Measurements from ENCODE around the gene SPRING1. TPM values are rescaled to one million over a fixed set of nuclear protein-coding genes. Genes with fewer than 3 reads are reported as not detected.

Gene SPRING1
- polyA plus RNA-seq, 1 donor = 38.6 TPM

DNA sequence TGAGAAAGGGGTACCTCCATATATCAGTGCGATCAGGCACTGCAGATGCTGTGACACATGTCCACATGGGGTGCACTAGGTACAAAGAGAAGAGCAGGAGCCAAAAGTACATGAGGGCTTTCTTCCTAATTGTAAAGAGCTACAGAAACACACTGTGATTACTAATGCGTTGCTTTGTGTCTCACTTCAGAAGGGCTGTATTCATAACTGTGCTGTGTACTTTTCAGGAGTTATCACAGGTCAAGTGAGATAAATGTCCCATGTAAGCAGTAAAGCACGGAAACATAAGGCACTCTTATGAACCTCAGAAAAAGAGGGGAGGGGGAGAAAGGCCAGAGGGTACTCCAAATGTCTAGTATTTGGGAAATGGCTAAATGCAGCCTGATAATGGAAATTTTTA is 10.6 kb downstream of the SPRING1 start:
- H3K36me3 ChIP-seq (ENCODE audit: control insufficient read depth, insufficient read depth, low read length) = peaks cover 20% of the 10 kb centered on the region
- no peak overlapping the region for H3K4me3 ChIP-seq (ENCODE audit: low read length)
- no peaks in the 10 kb centered on the region for H3K27me3 ChIP-seq (ENCODE audit: control insufficient read depth, insufficient read depth, low read length)
- WGBS (ENCODE audit: insufficient coverage, low lambda C conversion rate) = no CpG with 5 or more reads among the region's 3 CpGs
- no peak overlapping the region for H3K27ac ChIP-seq (ENCODE audit: low read length)
- no peaks in the 10 kb centered on the region for H3K9me3 ChIP-seq (ENCODE audit: control insufficient read depth, low read depth, low read length)
- DNase-seq = peak in 1 of 2 donors; percentile 35
- H3K4me1 ChIP-seq (ENCODE audit: control insufficient read depth, insufficient read depth, low read length) = peaks cover 18% of the 10 kb centered on the region

DNA sequence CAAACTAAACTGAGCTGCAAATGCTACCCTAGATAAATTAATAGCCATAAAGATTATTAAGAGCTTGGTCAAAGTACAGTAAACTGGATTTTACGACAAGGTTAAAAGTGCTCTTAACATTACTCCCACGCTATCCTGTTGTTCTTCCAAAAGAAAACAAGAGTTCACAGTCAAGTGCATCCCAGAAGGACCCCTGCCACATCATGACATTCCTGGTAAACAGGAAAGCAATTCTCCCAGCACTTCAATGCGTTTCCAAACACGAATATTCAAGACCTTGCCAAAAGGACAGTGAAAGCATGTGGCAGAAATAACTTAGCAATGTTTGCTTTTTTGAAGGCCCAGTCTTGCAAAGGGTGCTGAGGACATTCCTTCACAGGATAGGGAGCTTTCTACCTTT is 11.2 kb downstream of the SPRING1 start:
- Histone ChIP-seq H3K27me3 (ENCODE audit: control insufficient read depth, insufficient read depth, low read length) (no peaks in the 10 kb centered on the region), H3K27ac (ENCODE audit: low read length) (no peak overlapping the region), H3K36me3 (ENCODE audit: control insufficient read depth, insufficient read depth, low read length) (peaks cover 22% of the 10 kb centered on the region), H3K4me1 (ENCODE audit: control insufficient read depth, insufficient read depth, low read length) (peaks cover 18% of the 10 kb centered on the region), H3K4me3 (ENCODE audit: low read length) (no peak overlapping the region), H3K9me3 (ENCODE audit: control insufficient read depth, low read depth, low read length) (no peaks in the 10 kb centered on the region)
- DNase-seq = peak in 1 of 2 donors; percentile 59
- WGBS (ENCODE audit: insufficient coverage, low lambda C conversion rate) = no CpG with 5 or more reads among the region's 4 CpGs

DNA sequence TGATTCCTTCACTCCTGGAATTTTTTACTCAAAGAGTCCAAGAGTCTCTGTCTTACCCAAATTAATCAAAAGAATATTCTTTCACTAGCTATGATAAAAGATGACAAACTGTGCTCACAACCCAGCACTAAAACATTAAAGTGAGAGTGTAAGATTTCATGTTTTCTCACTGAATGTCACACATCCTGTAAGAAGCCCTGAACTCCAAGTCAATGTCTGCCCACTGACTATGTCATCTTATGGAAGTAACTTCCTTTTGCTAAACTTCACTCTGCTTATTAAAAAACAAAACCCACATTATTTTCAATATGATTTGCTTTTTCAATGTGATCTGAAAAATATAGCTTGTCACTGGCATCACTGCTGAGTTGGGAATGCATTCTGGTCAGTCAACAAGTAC is 15.6 kb downstream of the SPRING1 start:
- Histone ChIP-seq H3K4me3 (ENCODE audit: low read length) (no peak overlapping the region), H3K4me1 (ENCODE audit: control insufficient read depth, insufficient read depth, low read length) (peaks cover 13% of the 10 kb centered on the region), H3K27me3 (ENCODE audit: control insufficient read depth, insufficient read depth, low read length) (no peaks in the 10 kb centered on the region), H3K27ac (ENCODE audit: low read length) (no peak overlapping the region), H3K9me3 (ENCODE audit: control insufficient read depth, low read depth, low read length) (no peaks in the 10 kb centered on the region), H3K36me3 (ENCODE audit: control insufficient read depth, insufficient read depth, low read length) (peaks cover 40% of the 10 kb centered on the region)
- DNase-seq = no peak

DNA sequence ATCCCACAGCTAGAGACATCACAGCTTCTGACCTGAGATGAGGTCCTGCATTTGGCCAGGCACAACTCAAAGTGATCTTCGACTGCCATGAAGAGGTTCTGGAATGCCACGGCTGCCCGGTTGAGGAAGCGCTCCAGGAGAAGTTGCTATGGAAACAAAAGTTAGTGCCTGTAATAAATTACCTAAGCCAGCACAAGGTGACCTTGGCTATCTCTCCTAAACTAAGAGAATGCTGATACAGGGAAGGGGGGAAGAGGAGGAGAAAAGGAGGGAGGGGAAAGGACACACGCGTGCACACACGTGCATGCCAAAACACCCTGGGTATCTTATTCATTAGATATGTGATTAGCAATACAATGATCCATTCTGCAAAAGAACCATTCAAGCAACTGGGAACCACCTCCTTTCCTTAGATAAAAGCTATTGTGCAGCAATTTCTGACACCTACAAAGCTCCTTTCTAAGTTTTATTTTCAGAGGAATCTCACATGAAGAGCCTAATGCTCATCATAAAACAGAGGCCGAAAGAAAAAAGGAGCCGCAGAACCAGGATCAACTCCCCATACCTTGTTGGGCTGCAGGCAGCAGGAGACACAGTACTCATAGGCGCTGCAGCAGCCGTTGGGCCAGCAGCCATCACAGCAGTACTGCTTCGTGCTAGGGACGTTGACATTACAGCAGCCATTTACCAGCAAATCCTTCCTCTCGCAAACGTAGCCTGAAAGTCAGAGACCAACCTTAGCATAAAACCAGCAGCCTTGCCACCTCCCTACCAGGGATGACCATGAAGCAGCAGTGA is 17.9 kb downstream of the SPRING1 start:
- no peaks in the 10 kb centered on the region for H3K4me1 ChIP-seq (ENCODE audit: control insufficient read depth, insufficient read depth, low read length)
- H3K27me3 ChIP-seq (ENCODE audit: control insufficient read depth, insufficient read depth, low read length) = no peaks in the 10 kb centered on the region
- H3K4me3 ChIP-seq (ENCODE audit: low read length) = no peak overlapping the region
- peak in 1 of 2 donors; percentile 34 for DNase-seq
- H3K27ac ChIP-seq (ENCODE audit: low read length) = no peak overlapping the region
- no peaks in the 10 kb centered on the region for H3K9me3 ChIP-seq (ENCODE audit: control insufficient read depth, low read depth, low read length)
- peaks cover 58% of the 10 kb centered on the region for H3K36me3 ChIP-seq (ENCODE audit: control insufficient read depth, insufficient read depth, low read length)
- WGBS (ENCODE audit: insufficient coverage, low lambda C conversion rate) = no CpG with 5 or more reads among the region's 15 CpGs

DNA sequence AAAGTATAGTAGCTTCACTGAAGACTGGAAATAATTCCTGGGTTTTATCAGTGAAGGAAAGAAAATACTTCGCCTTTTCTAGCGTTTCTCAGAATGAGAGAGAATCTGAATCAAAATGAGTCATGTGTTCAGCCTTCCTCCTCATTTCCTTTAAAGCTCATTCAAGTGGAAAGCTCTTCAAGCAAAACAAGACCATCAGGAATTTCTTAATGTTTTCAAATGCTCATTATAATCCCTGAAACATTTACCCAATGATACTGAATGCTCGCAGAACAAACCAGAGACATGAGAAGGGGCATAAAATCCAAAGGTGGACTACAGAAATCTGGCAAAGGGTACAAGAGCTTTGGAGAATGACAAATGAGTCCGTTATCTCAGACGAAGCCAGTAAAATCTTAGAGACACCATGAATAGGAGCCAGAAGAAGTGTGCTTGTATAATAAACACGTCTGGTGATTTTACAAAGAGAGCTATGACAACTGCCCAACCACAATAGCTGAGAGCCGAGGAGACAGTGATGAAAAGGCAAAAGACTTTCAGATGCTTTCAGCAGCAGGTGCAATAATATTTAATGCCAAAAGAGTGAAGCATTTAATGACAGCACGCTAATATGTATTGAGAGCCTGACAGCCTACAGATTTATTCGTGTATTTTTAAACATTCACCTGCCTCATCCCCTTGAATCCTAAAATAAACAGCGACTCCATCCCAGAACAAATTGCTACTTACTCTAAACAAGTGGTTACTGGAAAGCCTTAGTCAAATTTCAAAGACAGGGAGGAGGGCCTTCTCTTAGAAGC is 19.0 kb downstream of the SPRING1 start:
- Histone ChIP-seq H3K36me3 (ENCODE audit: control insufficient read depth, insufficient read depth, low read length) (peaks cover 61% of the 10 kb centered on the region), H3K4me3 (ENCODE audit: low read length) (no peak overlapping the region), H3K4me1 (ENCODE audit: control insufficient read depth, insufficient read depth, low read length) (no peaks in the 10 kb centered on the region), H3K9me3 (ENCODE audit: control insufficient read depth, low read depth, low read length) (no peaks in the 10 kb centered on the region), H3K27me3 (ENCODE audit: control insufficient read depth, insufficient read depth, low read length) (no peaks in the 10 kb centered on the region), H3K27ac (ENCODE audit: low read length) (no peak overlapping the region)
- WGBS (ENCODE audit: insufficient coverage, low lambda C conversion rate) = 73% methylated on average over 2 of the region's 10 CpGs
- no peak for DNase-seq

DNA sequence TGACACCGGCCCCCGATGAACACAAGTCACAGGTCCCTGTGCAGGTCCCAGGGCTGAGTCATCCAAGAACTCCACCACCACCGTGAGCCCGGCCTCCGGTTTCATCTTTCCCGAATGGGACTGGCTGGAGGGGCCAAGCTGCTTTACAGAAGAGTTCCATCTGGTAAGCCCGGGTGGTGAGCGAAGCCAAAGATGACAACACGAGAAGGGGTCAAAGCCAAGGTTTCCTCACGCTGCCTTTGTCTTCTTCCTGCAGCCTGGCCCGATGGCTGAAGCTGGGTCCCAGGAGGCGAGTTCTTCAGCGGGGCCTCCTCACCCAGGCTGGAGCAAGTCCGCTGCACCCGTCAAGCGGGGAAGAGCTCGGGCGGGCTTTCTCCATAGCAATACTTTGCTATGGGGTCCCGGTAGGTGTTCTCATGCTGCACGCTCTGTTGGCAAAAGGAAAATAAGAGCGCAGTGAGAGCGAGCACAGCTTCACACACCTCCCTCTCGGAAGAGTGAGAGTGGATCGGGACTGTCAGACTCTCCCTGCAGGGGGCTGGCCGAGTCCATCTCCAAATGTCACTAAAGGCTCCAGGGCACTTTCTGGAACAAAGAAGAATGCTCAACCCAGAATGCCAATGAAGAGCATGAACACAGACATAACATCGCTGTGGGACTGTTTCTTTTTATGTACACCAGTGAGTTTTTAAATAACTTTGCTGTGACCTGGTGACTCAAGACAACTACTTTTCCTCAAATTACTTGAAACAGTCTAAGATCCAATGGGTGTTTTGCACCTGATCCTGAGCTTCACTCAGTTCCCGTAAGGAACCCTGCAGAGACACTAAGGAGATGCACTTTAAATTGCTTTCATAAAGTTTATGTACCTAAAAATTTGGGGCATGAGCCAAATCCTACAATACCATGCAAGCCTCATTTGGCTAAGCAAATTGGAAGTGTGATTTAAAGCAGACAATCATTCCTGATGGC is 20.1 kb downstream of the SPRING1 start:
- no peaks in the 10 kb centered on the region for H3K9me3 ChIP-seq (ENCODE audit: control insufficient read depth, low read depth, low read length)
- peak in 1 of 2 donors; percentile 44 for DNase-seq
- WGBS (ENCODE audit: insufficient coverage, low lambda C conversion rate) = no CpG with 5 or more reads among the region's 27 CpGs
- H3K4me1 ChIP-seq (ENCODE audit: control insufficient read depth, insufficient read depth, low read length) = no peaks in the 10 kb centered on the region
- H3K36me3 ChIP-seq (ENCODE audit: control insufficient read depth, insufficient read depth, low read length) = peaks cover 58% of the 10 kb centered on the region
- H3K27ac ChIP-seq (ENCODE audit: low read length) = no peak overlapping the region
- H3K4me3 ChIP-seq (ENCODE audit: low read length) = no peak overlapping the region
- H3K27me3 ChIP-seq (ENCODE audit: control insufficient read depth, insufficient read depth, low read length) = no peaks in the 10 kb centered on the region

DNA sequence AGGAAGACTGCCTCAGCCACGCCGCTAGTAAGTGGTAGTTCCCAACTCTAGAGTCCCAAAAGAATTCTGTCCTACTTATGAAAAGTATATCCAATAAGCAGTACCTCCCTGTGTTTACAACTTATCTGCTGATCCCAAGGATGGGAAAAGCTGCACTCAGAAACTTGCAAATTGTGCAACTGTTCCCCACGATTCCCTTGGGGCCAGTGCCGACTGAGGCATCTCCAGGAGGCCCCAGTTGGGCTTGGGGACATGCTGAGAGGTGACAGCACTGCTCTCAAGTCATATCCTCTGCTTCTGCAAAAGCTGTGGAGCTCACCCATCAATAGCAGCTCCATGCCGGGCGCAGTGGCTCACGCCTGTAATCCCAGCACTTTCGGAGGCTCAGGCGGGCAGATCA is 23.7 kb downstream of the SPRING1 start:
- Histone ChIP-seq H3K27me3 (ENCODE audit: control insufficient read depth, insufficient read depth, low read length) (peaks cover 4% of the 10 kb centered on the region), H3K9me3 (ENCODE audit: control insufficient read depth, low read depth, low read length) (no peaks in the 10 kb centered on the region), H3K4me3 (ENCODE audit: low read length) (no peak overlapping the region), H3K36me3 (ENCODE audit: control insufficient read depth, insufficient read depth, low read length) (peaks cover 33% of the 10 kb centered on the region), H3K27ac (ENCODE audit: low read length) (no peak overlapping the region), H3K4me1 (ENCODE audit: control insufficient read depth, insufficient read depth, low read length) (no peaks in the 10 kb centered on the region)
- DNase-seq = no peak
- WGBS (ENCODE audit: insufficient coverage, low lambda C conversion rate) = no CpG with 5 or more reads among the region's 9 CpGs

DNA sequence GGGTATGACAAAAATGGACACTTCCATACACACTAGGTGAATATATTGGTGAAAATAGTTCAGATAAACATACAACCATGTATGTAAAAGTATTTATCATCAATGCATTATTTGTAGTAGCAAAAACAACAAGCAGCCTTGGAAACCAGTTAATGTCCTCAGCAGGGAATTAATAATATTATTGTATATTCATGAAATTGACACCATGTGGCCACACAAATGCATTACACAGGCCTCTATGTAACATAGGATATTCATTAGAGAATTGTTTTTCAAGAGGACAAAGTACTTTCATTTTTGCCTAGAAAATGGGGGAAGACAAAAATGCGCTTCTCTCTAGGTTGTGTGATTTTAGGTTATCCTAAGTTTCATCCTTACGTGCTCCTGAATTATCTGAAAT is 24.3 kb downstream of the SPRING1 start:
- H3K4me1 ChIP-seq (ENCODE audit: control insufficient read depth, insufficient read depth, low read length) = no peaks in the 10 kb centered on the region
- peaks cover 10% of the 10 kb centered on the region for H3K27me3 ChIP-seq (ENCODE audit: control insufficient read depth, insufficient read depth, low read length)
- DNase-seq = no peak
- no peak overlapping the region for H3K27ac ChIP-seq (ENCODE audit: low read length)
- H3K9me3 ChIP-seq (ENCODE audit: control insufficient read depth, low read depth, low read length) = no peaks in the 10 kb centered on the region
- H3K4me3 ChIP-seq (ENCODE audit: low read length) = no peak overlapping the region
- WGBS (ENCODE audit: insufficient coverage, low lambda C conversion rate) = 100% methylated on average over 2 of the region's 2 CpGs
- peaks cover 33% of the 10 kb centered on the region for H3K36me3 ChIP-seq (ENCODE audit: control insufficient read depth, insufficient read depth, low read length)

DNA sequence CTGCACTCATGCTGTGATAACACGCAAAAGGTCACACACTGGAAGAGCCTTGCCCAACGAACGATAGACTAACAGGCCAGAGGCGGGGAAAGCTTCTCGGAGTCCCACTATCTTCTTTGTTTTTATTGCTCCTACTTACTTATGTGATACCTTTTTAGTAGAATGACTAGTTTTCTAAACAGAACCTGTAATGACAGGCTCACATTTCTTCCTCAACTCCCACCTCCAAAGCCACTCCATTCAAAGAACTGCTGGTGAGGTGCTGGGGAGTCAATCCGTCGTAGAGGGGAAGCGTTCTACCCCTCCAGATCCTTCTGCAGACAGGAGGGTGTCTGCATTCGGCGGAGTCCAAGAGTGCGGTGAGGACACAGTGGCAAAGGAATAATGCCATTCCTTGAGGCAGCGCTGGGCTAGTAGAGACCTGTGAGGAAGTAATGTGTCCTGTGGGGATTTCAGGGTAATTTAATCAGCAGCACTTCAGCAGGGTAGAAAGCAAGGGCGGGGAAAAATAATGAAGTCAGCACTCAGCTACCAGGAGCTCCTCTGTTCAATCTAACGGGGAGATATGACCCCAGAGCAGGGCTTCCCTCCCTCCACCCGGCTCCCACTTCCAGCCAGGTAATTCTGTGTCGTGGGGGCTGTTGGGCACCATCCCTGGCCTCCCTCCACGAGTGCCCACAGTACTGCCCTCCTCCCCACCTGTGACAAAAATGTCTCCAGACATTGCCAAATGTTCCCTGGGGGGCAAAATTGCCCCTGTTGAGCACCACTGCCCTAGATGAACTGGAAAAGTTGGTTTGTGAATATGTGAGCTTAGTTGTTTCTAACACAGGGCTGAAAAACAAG is 25.2 kb downstream of the SPRING1 start:
- no peaks in the 10 kb centered on the region for H3K4me1 ChIP-seq (ENCODE audit: control insufficient read depth, insufficient read depth, low read length)
- DNase-seq = no peak
- H3K36me3 ChIP-seq (ENCODE audit: control insufficient read depth, insufficient read depth, low read length) = peaks cover 28% of the 10 kb centered on the region
- H3K4me3 ChIP-seq (ENCODE audit: low read length) = no peak overlapping the region
- peaks cover 10% of the 10 kb centered on the region for H3K27me3 ChIP-seq (ENCODE audit: control insufficient read depth, insufficient read depth, low read length)
- no peak overlapping the region for H3K27ac ChIP-seq (ENCODE audit: low read length)
- WGBS (ENCODE audit: insufficient coverage, low lambda C conversion rate) = no CpG with 5 or more reads among the region's 17 CpGs
- H3K9me3 ChIP-seq (ENCODE audit: control insufficient read depth, low read depth, low read length) = no peaks in the 10 kb centered on the region
